ENCODE measurements around the gene SCRN3. TPM values are rescaled to one million over a fixed set of nuclear protein-coding genes. Genes with fewer than 3 reads are reported as not detected.

SCRN3 gene
- total and polyA plus RNA-seq, 2 experiments from 2014 or later, result 8.1 to 12.3 TPM

DNA sequence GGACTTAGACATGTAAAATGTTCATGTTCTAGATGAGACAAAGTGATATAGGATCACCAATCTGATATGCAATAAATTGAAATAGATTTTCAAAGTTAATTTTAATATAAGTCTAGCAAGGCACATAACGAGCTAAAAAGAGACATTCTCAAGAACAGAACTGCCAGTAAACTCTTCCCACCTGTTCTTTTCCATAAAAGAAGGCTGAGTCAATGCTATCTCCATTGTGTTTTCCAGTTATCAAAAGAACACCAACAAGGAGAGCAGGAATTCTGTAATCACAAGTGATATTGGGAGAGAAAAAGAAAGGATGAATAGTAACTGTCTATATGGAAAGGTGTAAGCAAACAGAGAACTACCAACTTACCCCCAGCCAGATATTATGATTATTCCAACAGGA is 65.7 kb downstream of the SCRN3 start:
- no peak overlapping the region for H3K4me3 ChIP-seq
- DNase-seq (ENCODE audit: low spot score) (no peak), ATAC-seq (no peak)
- H3K9me2 ChIP-seq (ENCODE audit: insufficient read depth), result no peaks in the 10 kb centered on the region
- H3K9me3 Mint-ChIP-seq, result no peaks in the 10 kb centered on the region
- H4K20me1 ChIP-seq (replicated peaks; ENCODE audit: insufficient read depth), result no peaks in the 10 kb centered on the region
- H3K36me3 ChIP-seq (ENCODE audit: insufficient read depth), result no peaks in the 10 kb centered on the region
- no peak overlapping the region for H3K27ac Mint-ChIP-seq
- H3K4me1 Mint-ChIP-seq, result no peaks in the 10 kb centered on the region
- H3K36me3 Mint-ChIP-seq (ENCODE audit: low read depth), result no peaks in the 10 kb centered on the region
- no peaks in the 10 kb centered on the region for H3K79me2 ChIP-seq (replicated peaks; ENCODE audit: insufficient read depth)
- no peak overlapping the region for H3K4me3 Mint-ChIP-seq
- H2AFZ ChIP-seq, result no peak overlapping the region
- H3K4me2 ChIP-seq, result no peak overlapping the region
- no peaks in the 10 kb centered on the region for H3K4me1 ChIP-seq (ENCODE audit: insufficient read depth)
- TF ChIP-seq, protein P1, sequence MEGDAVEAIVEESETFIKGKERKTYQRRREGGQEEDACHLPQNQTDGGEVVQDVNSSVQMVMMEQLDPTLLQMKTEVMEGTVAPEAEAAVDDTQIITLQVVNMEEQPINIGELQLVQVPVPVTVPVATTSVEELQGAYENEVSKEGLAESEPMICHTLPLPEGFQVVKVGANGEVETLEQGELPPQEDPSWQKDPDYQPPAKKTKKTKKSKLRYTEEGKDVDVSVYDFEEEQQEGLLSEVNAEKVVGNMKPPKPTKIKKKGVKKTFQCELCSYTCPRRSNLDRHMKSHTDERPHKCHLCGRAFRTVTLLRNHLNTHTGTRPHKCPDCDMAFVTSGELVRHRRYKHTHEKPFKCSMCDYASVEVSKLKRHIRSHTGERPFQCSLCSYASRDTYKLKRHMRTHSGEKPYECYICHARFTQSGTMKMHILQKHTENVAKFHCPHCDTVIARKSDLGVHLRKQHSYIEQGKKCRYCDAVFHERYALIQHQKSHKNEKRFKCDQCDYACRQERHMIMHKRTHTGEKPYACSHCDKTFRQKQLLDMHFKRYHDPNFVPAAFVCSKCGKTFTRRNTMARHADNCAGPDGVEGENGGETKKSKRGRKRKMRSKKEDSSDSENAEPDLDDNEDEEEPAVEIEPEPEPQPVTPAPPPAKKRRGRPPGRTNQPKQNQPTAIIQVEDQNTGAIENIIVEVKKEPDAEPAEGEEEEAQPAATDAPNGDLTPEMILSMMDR (conservative IDR thresholded peaks at IDR 0.05; ENCODE audit: low read depth in 2 of 2), result no peak
- no peak for TF ChIP-seq JUNB (IDR thresholded peaks at IDR 0.05; ENCODE audit: unreplicated experiment)
- no peak for TF ChIP-seq NANOG (IDR thresholded peaks at IDR 0.05; ENCODE audit: borderline replicate concordance)
- no peak overlapping the region for H3K27ac ChIP-seq (ENCODE audit: low read depth)
- peaks cover 3% of the 10 kb centered on the region for H3K27me3 Mint-ChIP-seq (ENCODE audit: insufficient read depth, low read depth, poor library complexity)
- H3K27me3 ChIP-seq (ENCODE audit: insufficient read depth), result no peaks in the 10 kb centered on the region
- no peaks in the 10 kb centered on the region for H3F3A ChIP-seq (replicated peaks; ENCODE audit: low read depth)

DNA sequence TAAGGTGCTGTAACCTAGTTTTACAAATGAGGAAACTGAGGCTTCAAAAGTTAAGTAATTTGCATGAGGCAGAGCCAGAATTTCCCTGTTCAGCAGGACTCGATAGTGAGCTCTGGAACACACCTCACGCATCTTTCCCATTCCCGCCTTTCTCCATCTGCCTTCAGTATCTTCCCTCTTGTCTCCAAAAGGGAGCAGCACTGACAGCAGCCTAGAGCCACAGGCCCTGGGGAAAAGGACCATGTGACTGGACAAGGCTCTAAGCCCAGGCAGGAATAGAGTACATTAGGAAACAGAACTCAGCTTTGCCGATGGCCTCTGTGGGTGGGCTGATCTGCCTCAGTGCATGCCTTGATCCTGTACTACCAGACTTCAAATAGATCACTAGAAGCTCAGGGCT is 69.8 kb downstream of the SCRN3 start:
- Mint-ChIP-seq H3K36me3 (ENCODE audit: low read depth) (no peaks in the 10 kb centered on the region), H3K4me3 (no peak overlapping the region), H3K4me1 (no peaks in the 10 kb centered on the region; the same call in 2 of the 3 replicates), H3K27ac (no peak overlapping the region), H3K27me3 (ENCODE audit: insufficient read depth, low read depth, poor library complexity) (peaks cover 3% of the 10 kb centered on the region), H3K9me3 (no peaks in the 10 kb centered on the region)
- DNase-seq (ENCODE audit: low spot score) (peak; percentile 70), ATAC-seq (peak; percentile 92)
- Histone ChIP-seq H3K4me1 (ENCODE audit: insufficient read depth) (no peaks in the 10 kb centered on the region), H4K20me1 (replicated peaks; ENCODE audit: insufficient read depth) (no peaks in the 10 kb centered on the region), H3K27me3 (ENCODE audit: insufficient read depth) (no peaks in the 10 kb centered on the region), H3K4me3 (no peak overlapping the region), H3K36me3 (ENCODE audit: insufficient read depth) (no peaks in the 10 kb centered on the region), H3K9me2 (ENCODE audit: insufficient read depth) (no peaks in the 10 kb centered on the region), H2AFZ (no peak overlapping the region), H3K27ac (ENCODE audit: low read depth) (no peak overlapping the region), H3K79me2 (replicated peaks; ENCODE audit: insufficient read depth) (no peaks in the 10 kb centered on the region), H3K4me2 (no peak overlapping the region), H3F3A (replicated peaks; ENCODE audit: low read depth) (no peaks in the 10 kb centered on the region)
- TF ChIP-seq, protein P1 (conservative IDR thresholded peaks at IDR 0.05; ENCODE audit: low read depth in 2 of 2), result peak; percentile 19 to 65; a peak in 3 of 4 replicates
- TF ChIP-seq ZNF114 (CRISPR knock-in tag; IDR thresholded peaks at IDR 0.05), result no peak

DNA sequence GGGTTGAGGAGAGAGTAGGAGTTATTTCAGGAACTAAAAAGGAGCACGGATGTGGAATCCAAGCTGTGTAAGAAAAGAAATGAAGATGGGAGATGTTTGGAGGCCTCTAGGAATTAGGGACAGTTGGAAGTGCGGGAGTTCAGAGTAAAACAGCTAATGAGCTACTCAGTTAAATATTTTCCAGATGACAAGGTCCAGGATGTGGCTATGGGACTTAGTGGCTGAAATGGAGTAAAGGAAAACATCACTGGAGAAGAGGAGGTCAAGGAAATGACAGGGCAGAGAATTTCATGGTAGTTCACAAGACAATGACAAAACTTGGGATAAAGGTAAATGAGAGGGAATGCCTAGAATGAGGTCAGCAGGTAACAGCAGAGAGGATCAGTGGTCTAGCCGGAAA is 78.3 kb downstream of the SCRN3 start:
- peaks cover 2% of the 10 kb centered on the region for H3K27me3 Mint-ChIP-seq (ENCODE audit: insufficient read depth, low read depth, poor library complexity)
- DNase-seq (ENCODE audit: low spot score) (no peak), ATAC-seq (no peak)
- no peak overlapping the region for H3K27ac Mint-ChIP-seq
- no peaks in the 10 kb centered on the region for H3K9me2 ChIP-seq (ENCODE audit: insufficient read depth)
- H3K4me3 ChIP-seq, result no peak overlapping the region
- no peaks in the 10 kb centered on the region for H3K9me3 Mint-ChIP-seq
- no peaks in the 10 kb centered on the region for H3K79me2 ChIP-seq (replicated peaks; ENCODE audit: insufficient read depth)
- no peaks in the 10 kb centered on the region for H4K20me1 ChIP-seq (replicated peaks; ENCODE audit: insufficient read depth)
- no peak overlapping the region for H2AFZ ChIP-seq
- no peak overlapping the region for H3K4me3 Mint-ChIP-seq
- H3K4me1 Mint-ChIP-seq, result no peaks in the 10 kb centered on the region
- H3K4me2 ChIP-seq, result no peak overlapping the region
- H3K27me3 ChIP-seq (ENCODE audit: insufficient read depth), result no peaks in the 10 kb centered on the region
- no peaks in the 10 kb centered on the region for H3K36me3 Mint-ChIP-seq (ENCODE audit: low read depth)
- no peak overlapping the region for H3K27ac ChIP-seq (ENCODE audit: low read depth)
- no peaks in the 10 kb centered on the region for H3F3A ChIP-seq (replicated peaks; ENCODE audit: low read depth)
- no peaks in the 10 kb centered on the region for H3K4me1 ChIP-seq (ENCODE audit: insufficient read depth)
- no peaks in the 10 kb centered on the region for H3K36me3 ChIP-seq (ENCODE audit: insufficient read depth)
- TF ChIP-seq, protein P2, sequence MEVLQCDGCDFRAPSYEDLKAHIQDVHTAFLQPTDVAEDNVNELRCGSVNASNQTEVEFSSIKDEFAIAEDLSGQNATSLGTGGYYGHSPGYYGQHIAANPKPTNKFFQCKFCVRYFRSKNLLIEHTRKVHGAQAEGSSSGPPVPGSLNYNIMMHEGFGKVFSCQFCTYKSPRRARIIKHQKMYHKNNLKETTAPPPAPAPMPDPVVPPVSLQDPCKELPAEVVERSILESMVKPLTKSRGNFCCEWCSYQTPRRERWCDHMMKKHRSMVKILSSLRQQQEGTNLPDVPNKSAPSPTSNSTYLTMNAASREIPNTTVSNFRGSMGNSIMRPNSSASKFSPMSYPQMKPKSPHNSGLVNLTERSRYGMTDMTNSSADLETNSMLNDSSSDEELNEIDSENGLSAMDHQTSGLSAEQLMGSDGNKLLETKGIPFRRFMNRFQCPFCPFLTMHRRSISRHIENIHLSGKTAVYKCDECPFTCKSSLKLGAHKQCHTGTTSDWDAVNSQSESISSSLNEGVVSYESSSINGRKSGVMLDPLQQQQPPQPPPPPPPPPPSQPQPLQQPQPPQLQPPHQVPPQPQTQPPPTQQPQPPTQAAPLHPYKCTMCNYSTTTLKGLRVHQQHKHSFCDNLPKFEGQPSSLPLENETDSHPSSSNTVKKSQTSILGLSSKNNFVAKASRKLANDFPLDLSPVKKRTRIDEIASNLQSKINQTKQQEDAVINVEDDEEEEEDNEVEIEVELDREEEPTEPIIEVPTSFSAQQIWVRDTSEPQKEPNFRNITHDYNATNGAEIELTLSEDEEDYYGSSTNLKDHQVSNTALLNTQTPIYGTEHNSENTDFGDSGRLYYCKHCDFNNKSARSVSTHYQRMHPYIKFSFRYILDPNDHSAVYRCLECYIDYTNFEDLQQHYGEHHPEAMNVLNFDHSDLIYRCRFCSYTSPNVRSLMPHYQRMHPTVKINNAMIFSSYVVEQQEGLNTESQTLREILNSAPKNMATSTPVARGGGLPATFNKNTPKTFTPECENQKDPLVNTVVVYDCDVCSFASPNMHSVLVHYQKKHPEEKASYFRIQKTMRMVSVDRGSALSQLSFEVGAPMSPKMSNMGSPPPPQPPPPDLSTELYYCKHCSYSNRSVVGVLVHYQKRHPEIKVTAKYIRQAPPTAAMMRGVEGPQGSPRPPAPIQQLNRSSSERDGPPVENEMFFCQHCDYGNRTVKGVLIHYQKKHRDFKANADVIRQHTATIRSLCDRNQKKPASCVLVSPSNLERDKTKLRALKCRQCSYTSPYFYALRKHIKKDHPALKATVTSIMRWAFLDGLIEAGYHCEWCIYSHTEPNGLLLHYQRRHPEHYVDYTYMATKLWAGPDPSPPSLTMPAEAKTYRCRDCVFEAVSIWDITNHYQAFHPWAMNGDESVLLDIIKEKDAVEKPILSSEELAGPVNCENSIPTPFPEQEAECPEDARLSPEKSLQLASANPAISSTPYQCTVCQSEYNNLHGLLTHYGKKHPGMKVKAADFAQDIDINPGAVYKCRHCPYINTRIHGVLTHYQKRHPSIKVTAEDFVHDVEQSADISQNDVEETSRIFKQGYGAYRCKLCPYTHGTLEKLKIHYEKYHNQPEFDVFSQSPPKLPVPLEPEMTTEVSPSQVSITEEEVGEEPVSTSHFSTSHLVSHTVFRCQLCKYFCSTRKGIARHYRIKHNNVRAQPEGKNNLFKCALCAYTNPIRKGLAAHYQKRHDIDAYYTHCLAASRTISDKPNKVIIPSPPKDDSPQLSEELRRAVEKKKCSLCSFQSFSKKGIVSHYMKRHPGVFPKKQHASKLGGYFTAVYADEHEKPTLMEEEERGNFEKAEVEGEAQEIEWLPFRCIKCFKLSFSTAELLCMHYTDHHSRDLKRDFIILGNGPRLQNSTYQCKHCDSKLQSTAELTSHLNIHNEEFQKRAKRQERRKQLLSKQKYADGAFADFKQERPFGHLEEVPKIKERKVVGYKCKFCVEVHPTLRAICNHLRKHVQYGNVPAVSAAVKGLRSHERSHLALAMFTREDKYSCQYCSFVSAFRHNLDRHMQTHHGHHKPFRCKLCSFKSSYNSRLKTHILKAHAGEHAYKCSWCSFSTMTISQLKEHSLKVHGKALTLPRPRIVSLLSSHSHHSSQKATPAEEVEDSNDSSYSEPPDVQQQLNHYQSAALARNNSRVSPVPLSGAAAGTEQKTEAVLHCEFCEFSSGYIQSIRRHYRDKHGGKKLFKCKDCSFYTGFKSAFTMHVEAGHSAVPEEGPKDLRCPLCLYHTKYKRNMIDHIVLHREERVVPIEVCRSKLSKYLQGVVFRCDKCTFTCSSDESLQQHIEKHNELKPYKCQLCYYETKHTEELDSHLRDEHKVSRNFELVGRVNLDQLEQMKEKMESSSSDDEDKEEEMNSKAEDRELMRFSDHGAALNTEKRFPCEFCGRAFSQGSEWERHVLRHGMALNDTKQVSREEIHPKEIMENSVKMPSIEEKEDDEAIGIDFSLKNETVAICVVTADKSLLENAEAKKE (CRISPR knock-in tag; IDR thresholded peaks at IDR 0.05), result no peak
